Measurements from ENCODE around the gene SCFD2.

SCFD2 gene

GRCh38 chr4:52999626-53000025 is 366.2 kb downstream of the SCFD2 start:
- in situ Hi-C loops (cut with MboI; ENCODE audit: low sequenced_read_pairs), result loop anchor here (25.0 kb wide), 2 partner anchors 462 to 637 kb away; no protein-coding TSS in a partner anchor

GRCh38 chr4:52998413-52998812 is 367.4 kb downstream of the SCFD2 start:
- in situ Hi-C loops (cut with MboI; ENCODE audit: low sequenced_read_pairs), result loop anchor here (25.0 kb wide), 2 partner anchors 461 to 636 kb away; no protein-coding TSS in a partner anchor

DNA sequence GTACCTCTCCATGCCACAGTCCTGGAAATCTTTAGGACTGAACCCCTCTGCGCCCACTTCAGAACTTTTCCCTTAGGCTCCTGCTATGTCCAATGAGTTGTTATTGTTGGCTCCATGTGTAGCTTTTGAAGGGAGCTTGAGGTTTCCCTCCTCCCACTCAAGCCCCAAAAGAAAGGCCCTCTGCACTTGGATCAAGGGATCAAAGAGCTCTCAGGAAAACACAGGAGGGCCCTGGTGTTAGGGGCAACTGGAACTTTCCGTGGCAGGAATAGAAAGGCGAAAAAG is 368.8 kb downstream of the SCFD2 start:
- in situ Hi-C loops (cut with MboI; ENCODE audit: low sequenced_read_pairs), result loop anchor here (25.0 kb wide), 2 partner anchors 460 to 635 kb away; no protein-coding TSS in a partner anchor

- in situ Hi-C loops (cut with MboI; ENCODE audit: low sequenced_read_pairs), result loop anchor here (25.0 kb wide), 2 partner anchors 459 to 634 kb away; no protein-coding TSS in a partner anchor
Observed at GRCh38 chr4:52996261-52997131, 369.4 kb downstream of the SCFD2 start.

- in situ Hi-C loops (cut with MboI; ENCODE audit: low sequenced_read_pairs), result loop anchor here (25.0 kb wide), 2 partner anchors 458 to 633 kb away; no protein-coding TSS in a partner anchor
Observed at GRCh38 chr4:52995360-52996030, 370.4 kb downstream of the SCFD2 start.

- in situ Hi-C loops (cut with MboI; ENCODE audit: low sequenced_read_pairs), result loop anchor here (25.0 kb wide), 2 partner anchors 457 to 632 kb away; no protein-coding TSS in a partner anchor
Observed at GRCh38 chr4:52994567-52994966, 371.3 kb downstream of the SCFD2 start.

DNA sequence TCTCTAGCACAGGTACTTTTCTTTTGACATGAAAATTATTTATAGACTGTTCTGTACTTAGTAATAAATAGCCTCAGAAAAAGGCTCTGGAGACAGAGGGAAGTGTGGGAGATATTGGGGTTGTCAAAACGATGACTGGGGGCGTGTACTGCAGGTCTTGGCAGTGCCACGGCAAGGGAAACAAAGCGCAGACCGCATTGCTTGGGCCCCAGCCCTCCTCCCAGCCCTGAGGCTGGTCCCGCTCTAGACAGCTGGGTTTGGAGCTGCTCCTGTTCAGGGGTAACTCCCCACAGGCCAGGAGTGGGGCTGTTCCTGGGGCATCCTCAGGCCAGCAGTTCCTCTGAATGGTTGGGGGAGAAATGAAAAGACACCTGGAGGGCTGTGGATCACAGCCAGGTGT is 372.1 kb downstream of the SCFD2 start:
- in situ Hi-C loops (cut with MboI; ENCODE audit: low sequenced_read_pairs), result loop anchor here (25.0 kb wide), 2 partner anchors 456 to 631 kb away; no protein-coding TSS in a partner anchor

DNA sequence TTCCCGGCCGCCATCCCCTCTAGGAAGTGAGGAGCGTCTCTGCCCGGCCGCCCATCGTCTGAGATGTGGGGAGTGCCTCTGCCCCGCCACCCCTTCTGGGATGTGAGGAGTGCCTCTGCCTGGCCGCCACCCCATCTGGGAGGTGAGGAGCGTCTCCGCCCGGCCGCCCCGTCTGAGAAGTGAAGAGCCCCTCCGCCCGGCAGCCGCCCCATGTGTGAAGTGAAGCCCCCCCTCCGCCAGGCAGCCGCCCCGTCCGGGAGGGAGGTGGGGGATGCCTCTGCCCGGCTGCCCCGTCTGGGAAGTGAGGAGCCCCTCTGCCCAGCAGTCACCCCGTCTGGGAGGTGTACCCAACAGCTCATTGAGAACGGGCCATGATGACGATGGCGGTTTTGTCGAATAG is 373.3 kb downstream of the SCFD2 start:
- in situ Hi-C loops (cut with MboI; ENCODE audit: low sequenced_read_pairs), result loop anchor here (25.0 kb wide), 2 partner anchors 455 to 630 kb away; no protein-coding TSS in a partner anchor

DNA sequence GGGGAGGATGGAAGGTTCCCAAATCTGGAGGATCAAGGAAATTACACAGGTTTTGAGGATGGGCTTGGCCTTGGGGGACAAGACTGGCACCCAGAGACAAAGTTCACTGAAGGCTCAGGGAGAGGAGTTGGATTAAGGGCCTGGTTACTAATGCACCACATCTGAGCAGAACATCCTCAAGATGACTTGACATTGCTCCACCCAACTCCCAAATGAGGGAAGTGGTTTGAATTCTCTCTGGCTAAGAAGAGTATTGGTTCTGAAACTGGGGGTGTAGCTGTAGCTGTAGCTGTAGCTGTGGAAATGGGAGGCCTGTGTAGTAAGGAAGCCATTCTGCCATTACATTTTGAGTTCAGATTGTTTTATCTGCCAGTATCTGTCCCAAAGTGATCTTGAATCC is 374.4 kb downstream of the SCFD2 start:
- in situ Hi-C loops (cut with MboI; ENCODE audit: low sequenced_read_pairs), result loop anchor here (25.0 kb wide), 2 partner anchors 454 to 629 kb away; no protein-coding TSS in a partner anchor

GRCh38 chr4:52990706-52991105 is 375.2 kb downstream of the SCFD2 start:
- in situ Hi-C loops (cut with MboI; ENCODE audit: low sequenced_read_pairs), result loop anchor here (25.0 kb wide), 2 partner anchors 453 to 628 kb away; no protein-coding TSS in a partner anchor

- in situ Hi-C loops (cut with MboI; ENCODE audit: low sequenced_read_pairs), result loop anchor here (25.0 kb wide), 2 partner anchors 453 to 628 kb away; no protein-coding TSS in a partner anchor
Observed at GRCh38 chr4:52989865-52990264, 376.0 kb downstream of the SCFD2 start.

- in situ Hi-C loops (cut with MboI; ENCODE audit: low sequenced_read_pairs), result loop anchor here (25.0 kb wide), 2 partner anchors 450 to 625 kb away; no protein-coding TSS in a partner anchor
Observed at GRCh38 chr4:52987392-52988056, 378.3 kb downstream of the SCFD2 start.

GRCh38 chr4:52984462-52984881 is 381.4 kb downstream of the SCFD2 start:
- in situ Hi-C loops (cut with MboI; ENCODE audit: low sequenced_read_pairs), result loop anchor here (25.0 kb wide), 2 partner anchors 447 to 622 kb away; no protein-coding TSS in a partner anchor

- in situ Hi-C loops (cut with MboI; ENCODE audit: low sequenced_read_pairs), result loop anchor here (25.0 kb wide), 2 partner anchors 446 to 621 kb away; no protein-coding TSS in a partner anchor
Observed at GRCh38 chr4:52983563-52984303, 382.1 kb downstream of the SCFD2 start.

- in situ Hi-C loops (cut with MboI; ENCODE audit: low sequenced_read_pairs), result loop anchor here (25.0 kb wide), 2 partner anchors 446 to 621 kb away; no protein-coding TSS in a partner anchor
Observed at GRCh38 chr4:52982946-52983340, 382.9 kb downstream of the SCFD2 start.

DNA sequence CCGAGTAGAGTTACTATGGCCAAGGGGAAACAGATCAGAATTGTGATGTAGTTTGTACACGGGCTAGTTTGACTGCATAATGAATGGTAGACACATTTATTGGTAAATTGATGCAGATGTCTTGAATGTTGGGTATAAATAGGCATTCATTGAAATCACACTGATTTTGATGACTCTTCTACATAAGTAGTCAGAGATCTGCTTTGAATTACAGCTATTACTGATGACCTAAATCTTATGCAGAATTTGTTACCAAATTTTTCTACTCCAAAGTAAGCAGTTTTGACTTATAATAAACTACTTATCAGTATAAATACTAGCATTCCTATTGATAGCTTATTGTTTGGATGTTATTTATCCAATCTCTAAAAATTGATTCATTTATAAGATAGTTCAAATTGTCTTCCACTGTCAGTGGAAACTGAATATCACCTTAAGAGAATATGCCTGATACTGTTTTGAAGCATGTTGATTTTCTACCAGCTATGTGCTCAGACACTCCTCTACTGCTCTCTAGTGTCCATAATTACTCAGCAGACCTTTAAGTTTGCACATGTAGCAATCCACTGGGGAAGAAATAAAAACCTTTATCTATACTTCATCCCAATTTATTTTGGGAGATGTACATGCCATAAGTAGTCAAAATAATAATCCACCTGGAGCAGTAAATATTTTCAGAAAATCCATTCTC is 383.5 kb downstream of the SCFD2 start:
- in situ Hi-C loops (cut with MboI; ENCODE audit: low sequenced_read_pairs), result loop anchor here (25.0 kb wide), 2 partner anchors 445 to 620 kb away; no protein-coding TSS in a partner anchor

DNA sequence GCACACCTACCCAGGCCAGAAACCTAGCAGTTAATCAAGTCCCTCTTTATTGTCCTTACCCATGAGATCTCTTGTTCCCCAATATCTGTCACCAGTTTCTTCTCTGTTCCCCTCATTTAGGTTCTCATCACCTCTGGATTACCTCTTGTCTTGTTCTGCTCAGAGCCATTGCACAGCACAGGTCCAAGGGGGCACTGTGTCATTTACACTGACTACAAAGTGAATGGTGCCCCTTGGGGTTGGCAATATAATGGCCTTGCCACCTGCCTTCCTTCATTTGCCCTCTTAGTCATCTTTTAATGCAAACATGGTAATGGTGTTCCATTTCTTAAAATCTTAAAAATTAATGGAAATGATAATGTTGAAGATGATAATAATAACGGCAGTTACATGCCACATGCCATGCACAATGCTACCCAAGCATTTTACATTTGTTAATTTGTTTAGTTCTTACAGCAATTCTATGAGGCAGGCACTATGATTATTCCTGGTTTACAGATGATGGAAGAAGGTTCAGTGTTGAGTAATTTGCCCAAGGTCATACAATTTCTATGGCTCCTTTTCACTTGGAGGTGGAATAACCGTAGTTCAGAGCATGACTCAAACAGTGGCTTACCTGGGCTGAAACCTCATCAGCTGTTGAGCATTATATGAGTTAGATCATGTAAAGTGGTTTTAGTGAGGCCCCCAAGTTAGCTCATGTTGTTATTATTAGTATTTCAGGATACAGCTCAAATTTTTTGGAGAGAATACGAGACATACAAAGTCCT is 385.9 kb downstream of the SCFD2 start:
- in situ Hi-C loops (cut with MboI; ENCODE audit: low sequenced_read_pairs), result loop anchor here (25.0 kb wide), 2 partner anchors 443 to 618 kb away; no protein-coding TSS in a partner anchor

- in situ Hi-C loops (cut with MboI; ENCODE audit: low sequenced_read_pairs), result loop anchor here (25.0 kb wide), 2 partner anchors 442 to 617 kb away; no protein-coding TSS in a partner anchor
Observed at GRCh38 chr4:52979020-52979419, 386.8 kb downstream of the SCFD2 start.
